GM21367 (cell line): ENCODE results near the gene WWP2.

ENCODE experiments used
- ATAC-seq: cut with Tn5 transposase; IDR thresholded peaks from one replicate; pipeline ENCODE4 v1.9.1; 2021; ENCODE audit not compliant: unreplicated experiment

WWP2 gene

GRCh38 chr16:69924041-69924775, 162.1 kb downstream of the WWP2 start:
- no peak for ATAC-seq

GRCh38 chr16:69924777-69925191, 162.7 kb downstream of the WWP2 start:
- no peak for ATAC-seq

GRCh38 chr16:69925311-69925710, 163.2 kb downstream of the WWP2 start:
- no peak for ATAC-seq

- ATAC-seq = no peak
Measured at GRCh38 chr16:69926241-69926640, 164.1 kb downstream of the WWP2 start.

- no peak for ATAC-seq
Measured at GRCh38 chr16:69927056-69927757, 165.1 kb downstream of the WWP2 start.

DNA sequence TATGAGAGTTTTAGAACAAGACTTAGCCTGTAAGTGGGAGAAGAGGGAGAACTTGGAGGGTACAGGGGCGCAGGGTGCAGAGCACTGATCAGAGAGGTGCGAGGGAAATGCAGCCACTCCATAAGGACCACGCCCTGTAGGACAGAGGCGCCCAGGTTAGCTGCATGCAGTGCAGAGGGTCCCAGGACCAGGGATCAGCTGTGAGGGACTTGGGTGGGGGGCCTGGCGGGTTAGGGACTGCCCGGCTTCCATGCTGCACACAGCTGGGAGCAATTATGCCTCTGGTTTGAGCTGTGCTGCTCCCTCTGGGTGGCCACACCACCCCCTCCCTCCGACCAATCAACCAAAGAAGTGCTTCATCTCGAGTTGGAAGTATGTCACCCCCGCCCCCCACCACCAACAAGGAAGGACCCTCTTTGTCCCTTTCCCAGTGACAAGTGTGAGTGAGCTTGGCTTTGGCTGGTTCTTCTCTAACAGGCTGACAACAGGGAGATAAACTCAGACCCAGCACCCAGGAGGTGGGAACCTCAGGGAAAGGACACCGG, 166.8 kb downstream of the WWP2 start:
- ATAC-seq = no peak

GRCh38 chr16:69929480-69929879, 167.3 kb downstream of the WWP2 start:
- no peak for ATAC-seq

- ATAC-seq = no peak
Measured at GRCh38 chr16:69930117-69930776, 168.1 kb downstream of the WWP2 start.

DNA sequence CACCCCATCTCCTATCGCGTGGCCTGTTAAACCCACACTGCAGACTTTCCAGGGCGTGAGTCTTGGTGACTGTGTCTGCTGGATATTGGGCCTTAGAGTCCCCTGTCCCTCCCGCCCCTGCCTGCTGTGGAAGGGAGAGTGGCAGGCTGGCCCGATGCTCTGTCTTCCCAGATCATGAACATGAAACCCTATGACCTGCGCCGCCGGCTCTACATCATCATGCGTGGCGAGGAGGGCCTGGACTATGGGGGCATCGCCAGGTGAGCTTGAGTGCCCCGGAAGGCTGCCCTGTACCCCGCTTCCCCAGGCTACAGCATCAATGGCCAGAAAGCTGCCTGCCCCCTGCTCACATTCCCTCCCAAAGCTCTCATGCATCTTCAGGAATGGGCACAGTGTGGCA, 169.5 kb downstream of the WWP2 start:
- ATAC-seq = no peak

DNA sequence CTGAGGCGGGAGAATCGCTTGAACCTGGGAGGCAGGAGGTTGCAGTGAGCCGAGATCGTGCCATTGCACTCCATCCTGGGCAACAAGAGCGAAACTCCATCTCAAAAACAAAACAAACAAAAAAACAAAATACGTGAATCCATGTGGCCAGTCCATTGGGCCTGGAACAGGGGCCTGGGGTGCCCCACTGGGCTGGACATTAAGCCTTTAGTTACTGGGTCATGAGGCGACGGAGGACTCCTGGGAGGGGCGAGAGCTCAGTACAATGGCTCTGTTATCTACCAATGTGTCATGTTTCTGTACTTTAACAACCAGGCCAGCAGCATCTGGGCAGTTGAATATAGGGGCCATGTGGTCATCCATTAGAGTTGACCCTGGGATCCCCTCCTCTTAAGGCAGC, 170.1 kb downstream of the WWP2 start:
- ATAC-seq = no peak

- ATAC-seq = no peak
Measured at GRCh38 chr16:69932691-69933392, 170.7 kb downstream of the WWP2 start.

DNA sequence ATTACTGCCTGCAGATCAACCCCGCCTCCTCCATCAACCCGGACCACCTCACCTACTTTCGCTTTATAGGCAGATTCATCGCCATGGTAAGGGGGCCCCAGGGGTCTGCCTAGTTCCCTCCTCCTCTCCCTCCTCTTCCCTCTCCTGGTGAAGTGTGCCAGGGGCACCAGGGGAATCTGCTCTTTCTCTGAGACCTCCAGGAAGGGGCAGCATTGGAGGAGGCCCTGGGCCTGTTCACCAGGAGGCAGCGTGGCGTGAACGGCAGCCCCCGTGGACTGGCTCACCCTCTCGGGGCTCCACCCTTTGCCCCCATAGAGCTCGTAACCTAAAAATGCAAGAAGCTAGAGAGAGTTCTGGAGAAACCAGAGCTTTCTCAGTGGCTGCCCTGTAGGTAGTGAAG, 171.9 kb downstream of the WWP2 start:
- ATAC-seq = no peak

DNA sequence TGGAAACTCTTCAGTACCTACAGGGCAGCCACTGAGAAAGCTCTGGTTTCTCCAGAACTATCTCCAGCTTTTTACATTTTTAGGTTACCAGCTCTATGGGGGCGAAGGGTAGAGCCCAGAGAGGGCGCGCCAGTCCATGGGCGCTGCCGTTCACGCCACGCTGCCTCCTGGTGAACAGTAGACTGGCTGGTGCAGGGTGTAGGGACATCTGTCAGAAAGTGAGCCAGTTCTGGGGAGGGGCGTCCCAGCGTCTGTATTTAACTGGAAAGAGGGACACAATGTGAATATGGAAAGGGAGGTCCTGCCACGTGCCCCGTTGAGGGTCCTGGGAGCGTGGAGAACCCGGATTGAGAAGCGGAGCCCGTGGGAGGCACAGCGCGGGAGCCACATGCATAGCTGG, 172.6 kb downstream of the WWP2 start:
- ATAC-seq = no peak

- no peak for ATAC-seq
Measured at GRCh38 chr16:69935278-69935711, 173.2 kb downstream of the WWP2 start.

DNA sequence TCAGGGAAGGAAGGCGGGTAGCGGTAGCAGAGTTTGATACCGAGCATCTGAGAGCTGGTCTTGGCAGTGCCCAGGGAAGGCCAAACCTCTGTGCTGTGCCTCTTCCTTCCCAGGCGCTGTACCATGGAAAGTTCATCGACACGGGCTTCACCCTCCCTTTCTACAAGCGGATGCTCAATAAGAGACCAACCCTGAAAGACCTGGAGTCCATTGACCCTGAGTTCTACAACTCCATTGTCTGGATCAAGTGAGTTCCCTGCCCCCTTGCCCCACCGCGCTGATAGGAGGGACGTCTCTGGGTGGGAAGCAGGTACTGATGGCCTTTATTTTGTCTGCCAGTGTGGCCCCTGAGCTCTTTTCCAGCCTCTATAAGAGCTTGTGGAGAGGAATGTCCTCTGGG, 173.6 kb downstream of the WWP2 start:
- ATAC-seq = no peak

GRCh38 chr16:69936252-69936651, 174.1 kb downstream of the WWP2 start:
- ATAC-seq = no peak

GRCh38 chr16:69936751-69937211, 174.6 kb downstream of the WWP2 start:
- ATAC-seq = no peak

- no peak for ATAC-seq
Measured at GRCh38 chr16:69937465-69937951, 175.4 kb downstream of the WWP2 start.

DNA sequence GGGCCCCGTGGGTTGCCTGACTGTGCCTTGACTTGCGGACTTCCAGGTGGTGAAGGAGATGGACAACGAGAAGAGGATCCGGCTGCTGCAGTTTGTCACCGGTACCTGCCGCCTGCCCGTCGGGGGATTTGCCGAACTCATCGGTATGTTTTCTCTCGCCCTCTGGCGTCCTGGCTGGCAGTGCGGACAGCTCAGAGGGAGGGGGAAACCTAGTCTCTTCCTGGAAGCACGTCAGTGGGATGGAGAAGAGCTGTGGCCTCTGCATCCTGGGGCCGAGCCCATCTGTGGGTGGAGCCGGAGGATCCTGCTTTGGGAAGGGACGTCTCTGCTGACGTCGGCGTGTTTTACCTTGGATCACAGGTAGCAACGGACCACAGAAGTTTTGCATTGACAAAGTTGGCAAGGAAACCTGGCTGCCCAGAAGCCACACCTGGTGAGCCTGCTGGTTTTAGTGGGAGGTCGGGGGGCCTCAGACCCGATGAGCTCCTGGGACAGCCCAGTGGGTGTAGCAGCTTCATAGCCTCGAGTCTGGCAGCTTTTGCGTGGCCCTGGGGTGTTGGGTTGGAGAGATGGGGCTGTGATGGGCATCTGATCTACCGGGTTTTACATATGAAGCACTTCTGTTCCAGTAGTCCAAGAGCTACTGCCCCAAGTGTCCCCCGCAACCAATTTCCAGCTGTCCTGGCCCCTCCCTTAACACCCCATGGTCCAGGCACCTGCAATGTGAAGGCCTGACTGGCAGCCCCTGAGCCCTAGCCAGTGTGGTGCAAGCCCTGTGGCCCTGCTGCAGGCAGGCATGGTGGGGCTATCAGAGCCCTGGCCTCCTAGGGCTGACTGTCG, 177.1 kb downstream of the WWP2 start:
- no peak for ATAC-seq
